ENCODE data around the gene PLEKHG4B. TPM values are rescaled to one million over a fixed set of nuclear protein-coding genes. Genes with fewer than 3 reads are reported as not detected.
"Not testable (repeated sequence)": the region's sequence is repeated elsewhere in the genome, so short reads cannot be mapped to it uniquely, and the experiment has no call there.

The PLEKHG4B gene
- total RNA-seq, 1 experiment from 2014 or later = 0.34 TPM

DNA sequence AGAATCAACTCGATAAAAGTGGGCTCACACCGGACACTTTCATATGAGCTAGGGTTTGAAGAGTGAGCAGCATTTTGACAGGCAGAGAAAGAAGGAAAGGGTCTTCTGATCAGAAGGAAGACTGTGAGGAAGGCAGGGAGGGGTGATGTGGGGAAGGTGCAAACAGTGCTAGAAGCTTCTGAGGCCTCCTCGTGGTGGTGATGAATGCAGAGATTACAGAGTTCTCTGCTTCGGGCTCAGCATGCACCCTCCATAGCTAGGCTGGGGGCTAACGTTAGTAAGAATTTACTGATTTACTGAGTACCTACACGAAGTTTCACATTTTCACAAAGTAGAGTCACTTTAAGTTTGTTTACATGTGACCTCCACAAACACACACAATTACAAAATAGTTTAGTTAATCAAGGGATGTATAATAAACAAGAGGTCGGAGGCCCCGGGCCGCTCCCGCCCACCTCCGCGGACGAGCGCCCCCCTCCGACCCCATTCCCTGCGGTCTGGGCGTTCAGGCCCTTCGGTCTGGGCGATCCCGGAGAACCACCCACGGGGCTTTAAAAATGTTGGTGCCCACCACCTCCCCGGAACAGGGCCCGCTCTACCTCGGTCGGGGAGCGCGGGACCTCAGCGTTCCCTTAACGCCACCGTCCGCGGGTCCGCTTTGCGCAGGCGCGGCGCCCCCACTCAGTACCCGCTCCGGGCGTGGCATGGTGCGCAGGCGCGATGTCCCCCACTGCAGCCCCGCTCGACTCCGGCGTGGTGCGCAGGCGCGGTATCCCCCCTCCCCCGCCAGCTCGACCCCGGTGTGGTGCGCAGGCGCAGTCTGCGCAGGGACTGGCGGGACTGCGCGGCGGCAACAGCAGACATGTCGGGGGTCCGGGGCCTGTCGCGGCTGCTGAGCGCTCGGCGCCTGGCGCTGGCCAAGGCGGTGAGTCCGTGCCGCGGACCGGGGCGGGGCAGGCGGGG lies 125.8 kb downstream of the PLEKHG4B start, which contains the start of the genes CCDC127 and SDHA:
TSS of gene CCDC127 (minus strand) at position 660 of the 963 bp plus-strand sequence. CDS start 1,304 bp downstream, outside the sequence.
TSS of gene SDHA (plus strand) at position 827 of the 963 bp plus-strand sequence. CDS start at position 863, 36 bp downstream.
- peak; percentile 94 to 96 for DNase-seq (ENCODE audit: low read depth in 1 of 2, low spot score in 2 of 2)
- peaks cover 19% of the 10 kb centered on the region for H3K36me3 ChIP-seq
- peak within 1 kb of the TSS; percentile 83 for H3K4me3 ChIP-seq
- H3K27ac ChIP-seq = peak within 1 kb of the TSS; percentile 30
- not testable (repeated sequence) for H3K27me3 ChIP-seq (replicated peaks); H3K9me3 ChIP-seq (replicated peaks)
- H3K4me1 ChIP-seq (replicated peaks) = peaks cover 11% of the 10 kb centered on the region

- H3K4me3 ChIP-seq = peak overlapping the region; percentile 83
- H3K36me3 ChIP-seq = peaks cover 20% of the 10 kb centered on the region
- peak overlapping the region; percentile 30 for H3K27ac ChIP-seq
- peaks cover 11% of the 10 kb centered on the region for H3K4me1 ChIP-seq (replicated peaks)
- no peaks in the 10 kb centered on the region for H3K9me3 ChIP-seq (replicated peaks)
- H3K27me3 ChIP-seq (replicated peaks) = no peaks in the 10 kb centered on the region
- peak in 1 of 2 experiments; percentile 46 for DNase-seq (ENCODE audit: low read depth in 1 of 2, low spot score in 2 of 2)
Measured at GRCh38 chr5:218457-219291, 126.7 kb downstream of the PLEKHG4B start.

GRCh38 chr5:219460-219863 lies 127.5 kb downstream of the PLEKHG4B start:
- Histone ChIP-seq H3K36me3 (peaks cover 25% of the 10 kb centered on the region), H3K4me3 (peak overlapping the region; percentile 83), H3K27me3 (replicated peaks) (no peaks in the 10 kb centered on the region), H3K9me3 (replicated peaks) (no peaks in the 10 kb centered on the region), H3K4me1 (replicated peaks) (peaks cover 11% of the 10 kb centered on the region), H3K27ac (no peak overlapping the region)
- peak in 1 of 2 experiments; percentile 12 for DNase-seq (ENCODE audit: low read depth in 1 of 2, low spot score in 2 of 2)

GRCh38 chr5:219991-220390 lies 128.0 kb downstream of the PLEKHG4B start:
- H3K27ac ChIP-seq = no peak overlapping the region
- no peak for DNase-seq (ENCODE audit: low read depth in 1 of 2, low spot score in 2 of 2)

GRCh38 chr5:222951-223715 lies 131.2 kb downstream of the PLEKHG4B start:
- DNase-seq (ENCODE audit: low read depth in 1 of 2, low spot score in 2 of 2); H3K27ac ChIP-seq; H3K9me3 ChIP-seq (replicated peaks): not testable (repeated sequence)

More at GRCh38 chr5:219991-220390, 128.0 kb downstream of the PLEKHG4B start:
- H3K4me3 ChIP-seq = no peak overlapping the region
- no peaks in the 10 kb centered on the region for H3K9me3 ChIP-seq (replicated peaks)
- peaks cover 23% of the 10 kb centered on the region for H3K36me3 ChIP-seq
- H3K4me1 ChIP-seq (replicated peaks) = peaks cover 11% of the 10 kb centered on the region
- H3K27me3 ChIP-seq (replicated peaks) = no peaks in the 10 kb centered on the region

GRCh38 chr5:223791-224190 lies 131.8 kb downstream of the PLEKHG4B start:
- H3K9me3 ChIP-seq (replicated peaks) = no peaks in the 10 kb centered on the region
- H3K27ac ChIP-seq = no peak overlapping the region
- H3K4me1 ChIP-seq (replicated peaks) = peaks cover 11% of the 10 kb centered on the region
- H3K4me3 ChIP-seq = no peak overlapping the region
- no peaks in the 10 kb centered on the region for H3K27me3 ChIP-seq (replicated peaks)
- H3K36me3 ChIP-seq = peaks cover 34% of the 10 kb centered on the region
- DNase-seq (ENCODE audit: low read depth in 1 of 2, low spot score in 2 of 2) = no peak

More at GRCh38 chr5:222951-223715, 131.2 kb downstream of the PLEKHG4B start:
- H3K27me3 ChIP-seq (replicated peaks); H3K4me3 ChIP-seq: not testable (repeated sequence)
- H3K4me1 ChIP-seq (replicated peaks) = peaks cover 11% of the 10 kb centered on the region
- H3K36me3 ChIP-seq = peaks cover 35% of the 10 kb centered on the region

DNA sequence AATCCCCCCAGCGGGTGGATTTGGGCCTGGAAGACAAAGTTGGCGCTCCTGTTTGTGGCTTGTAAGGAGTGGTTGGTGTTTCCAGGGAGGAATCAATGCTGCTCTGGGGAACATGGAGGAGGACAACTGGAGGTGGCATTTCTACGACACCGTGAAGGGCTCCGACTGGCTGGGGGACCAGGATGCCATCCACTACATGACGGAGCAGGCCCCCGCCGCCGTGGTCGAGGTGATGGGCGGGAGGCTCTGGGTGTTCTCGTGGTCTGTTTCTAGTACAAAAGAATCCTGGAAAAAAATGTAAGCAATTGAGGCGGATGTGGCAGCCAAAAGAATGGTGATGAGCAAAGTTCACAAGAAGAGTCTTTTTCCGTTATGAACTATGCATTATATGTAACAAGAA lies 133.4 kb downstream of the PLEKHG4B start:
- Histone ChIP-seq H3K9me3 (replicated peaks) (no peaks in the 10 kb centered on the region), H3K36me3 (peaks cover 34% of the 10 kb centered on the region), H3K27ac (no peak overlapping the region), H3K4me1 (replicated peaks) (no peaks in the 10 kb centered on the region), H3K4me3 (no peak overlapping the region), H3K27me3 (replicated peaks) (no peaks in the 10 kb centered on the region)
- no peak for DNase-seq (ENCODE audit: low read depth in 1 of 2, low spot score in 2 of 2)

- H3K9me3 ChIP-seq (replicated peaks); H3K27me3 ChIP-seq (replicated peaks); H3K27ac ChIP-seq; H3K4me1 ChIP-seq (replicated peaks); DNase-seq (ENCODE audit: low read depth in 1 of 2, low spot score in 2 of 2); H3K4me3 ChIP-seq: not testable (repeated sequence)
- peaks cover 35% of the 10 kb centered on the region for H3K36me3 ChIP-seq
Measured at GRCh38 chr5:227375-227774, 135.4 kb downstream of the PLEKHG4B start.

GRCh38 chr5:228886-229285 lies 136.9 kb downstream of the PLEKHG4B start:
- no peak for DNase-seq (ENCODE audit: low read depth in 1 of 2, low spot score in 2 of 2)
- Histone ChIP-seq H3K9me3 (replicated peaks) (no peaks in the 10 kb centered on the region), H3K4me3 (no peak overlapping the region), H3K27me3 (replicated peaks) (no peaks in the 10 kb centered on the region), H3K27ac (no peak overlapping the region), H3K4me1 (replicated peaks) (no peaks in the 10 kb centered on the region), H3K36me3 (peaks cover 39% of the 10 kb centered on the region)

DNA sequence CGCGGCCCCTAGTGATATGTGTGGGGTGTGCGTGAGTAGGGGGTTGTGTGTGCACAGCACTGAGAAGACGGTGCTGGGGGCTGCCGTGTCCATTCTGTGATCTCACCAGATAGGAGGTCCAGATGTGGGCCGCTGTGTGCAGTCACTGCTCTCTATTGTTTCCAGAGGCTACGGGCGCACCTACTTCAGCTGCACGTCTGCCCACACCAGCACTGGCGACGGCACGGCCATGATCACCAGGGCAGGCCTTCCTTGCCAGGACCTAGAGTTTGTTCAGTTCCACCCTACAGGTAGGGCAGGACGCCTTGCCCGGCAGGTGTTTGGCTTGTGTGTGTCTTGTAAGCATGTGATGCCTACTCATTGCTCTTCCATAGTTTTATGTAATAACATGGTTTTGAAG lies 138.7 kb downstream of the PLEKHG4B start:
- DNase-seq (ENCODE audit: low read depth in 1 of 2, low spot score in 2 of 2) = no peak
- H3K9me3 ChIP-seq (replicated peaks) = no peaks in the 10 kb centered on the region
- no peak overlapping the region for H3K4me3 ChIP-seq
- H3K27me3 ChIP-seq (replicated peaks) = no peaks in the 10 kb centered on the region
- H3K27ac ChIP-seq = no peak overlapping the region
- no peaks in the 10 kb centered on the region for H3K4me1 ChIP-seq (replicated peaks)
- peaks cover 37% of the 10 kb centered on the region for H3K36me3 ChIP-seq

DNA sequence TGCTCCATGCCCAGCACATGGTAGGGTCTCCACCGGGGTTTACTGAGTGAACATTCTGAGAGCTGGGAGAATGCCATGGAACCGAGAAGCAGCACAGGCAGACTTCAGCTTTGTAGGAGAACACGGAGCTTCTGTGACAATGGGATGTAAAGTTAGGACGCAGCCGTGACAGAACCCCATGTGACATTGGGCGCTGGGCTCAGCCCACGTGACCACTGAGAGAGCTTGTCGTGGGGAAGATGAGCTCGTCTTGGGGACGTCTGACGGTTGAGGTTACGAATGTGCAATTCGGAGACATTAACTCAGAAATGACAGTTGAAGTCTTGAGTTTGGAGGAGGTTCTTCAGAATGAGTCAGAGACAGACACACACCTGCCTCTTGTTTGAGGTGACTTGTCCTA lies 139.7 kb downstream of the PLEKHG4B start:
- Histone ChIP-seq H3K4me1 (replicated peaks) (no peaks in the 10 kb centered on the region), H3K36me3 (peaks cover 29% of the 10 kb centered on the region), H3K27me3 (replicated peaks) (no peaks in the 10 kb centered on the region), H3K27ac (no peak overlapping the region), H3K4me3 (no peak overlapping the region), H3K9me3 (replicated peaks) (no peaks in the 10 kb centered on the region)
- no peak for DNase-seq (ENCODE audit: low read depth in 1 of 2, low spot score in 2 of 2)

DNA sequence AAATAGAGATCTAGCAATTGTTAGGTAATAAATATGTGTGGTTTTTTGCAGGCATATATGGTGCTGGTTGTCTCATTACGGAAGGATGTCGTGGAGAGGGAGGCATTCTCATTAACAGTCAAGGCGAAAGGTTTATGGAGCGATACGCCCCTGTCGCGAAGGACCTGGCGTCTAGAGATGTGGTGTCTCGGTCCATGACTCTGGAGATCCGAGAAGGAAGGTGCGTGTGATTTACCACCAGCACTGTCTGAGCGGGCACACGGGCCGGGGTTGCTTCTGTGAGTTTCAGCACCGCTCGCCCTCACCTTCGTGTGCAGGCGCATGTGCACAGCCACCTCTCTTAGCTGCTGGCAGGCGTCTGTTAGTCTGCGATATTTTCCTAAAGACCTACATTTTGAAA lies 141.5 kb downstream of the PLEKHG4B start:
- H3K27ac ChIP-seq; H3K4me3 ChIP-seq; H3K4me1 ChIP-seq (replicated peaks); DNase-seq (ENCODE audit: low read depth in 1 of 2, low spot score in 2 of 2); H3K27me3 ChIP-seq (replicated peaks); H3K9me3 ChIP-seq (replicated peaks): not testable (repeated sequence)
- H3K36me3 ChIP-seq = peaks cover 29% of the 10 kb centered on the region

DNA sequence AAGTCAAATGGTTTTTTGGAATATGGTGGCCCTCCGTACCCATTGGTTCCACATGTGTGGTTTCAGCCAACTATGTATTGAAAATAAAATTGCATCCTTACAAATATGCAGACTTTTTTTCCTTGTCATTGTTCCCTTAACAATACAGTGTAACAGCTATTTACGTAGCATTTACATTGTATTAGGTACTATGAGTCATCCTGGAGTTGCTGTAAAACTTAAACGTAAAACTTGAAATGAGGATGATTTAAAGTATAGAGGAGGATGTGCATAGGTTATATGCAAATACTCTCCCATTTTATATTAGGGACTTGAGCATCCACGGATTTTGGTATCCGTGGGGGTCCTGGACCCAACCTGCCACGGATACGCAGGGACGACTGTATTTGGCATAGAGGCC lies 142.5 kb downstream of the PLEKHG4B start:
- DNase-seq (ENCODE audit: low read depth in 1 of 2, low spot score in 2 of 2) = no peak
- Histone ChIP-seq H3K36me3 (peaks cover 24% of the 10 kb centered on the region), H3K4me3 (no peak overlapping the region), H3K4me1 (replicated peaks) (no peaks in the 10 kb centered on the region), H3K27ac (no peak overlapping the region), H3K27me3 (replicated peaks) (no peaks in the 10 kb centered on the region), H3K9me3 (replicated peaks) (no peaks in the 10 kb centered on the region)
